Neuronal stem cell (in vitro differentiated cells): ENCODE measurements around the gene ZNF618.

Experiments used
- DNase-seq: peaks from one replicate; pipeline ENCODE4 v3.0.0-alpha.2; 2013; ENCODE audit warnings: low spot score
- H2AFZ ChIP-seq: one replicate; pipeline ENCODE4 v1.6.1; 2013; ENCODE audit warnings: mild to moderate bottlenecking, low read length, inconsistent platforms
- H2AK5ac ChIP-seq: 2 replicates; pipeline ENCODE4 v1.6.1; 2013; ENCODE audit warnings: low read depth, mild to moderate bottlenecking, inconsistent platforms, low read length, moderate library complexity, mixed read lengths
- H2BK120ac ChIP-seq: 2 replicates; pipeline ENCODE4 v1.6.1; 2013; ENCODE audit warnings: low read depth, mild to moderate bottlenecking, inconsistent platforms, low read length, moderate library complexity, mixed read lengths
- H2BK12ac ChIP-seq: one replicate; pipeline ENCODE4 v1.6.1; 2013; ENCODE audit warnings: low read length, inconsistent platforms
- H2BK15ac ChIP-seq: 2 replicates; pipeline ENCODE4 v1.6.1; 2013; ENCODE audit warnings: mild to moderate bottlenecking, low read length, inconsistent platforms, mixed read lengths
- H2BK5ac ChIP-seq: one replicate; pipeline ENCODE4 v1.6.1; 2013; ENCODE audit warnings: inconsistent platforms, mild to moderate bottlenecking, low read length, moderate library complexity
- H3K14ac ChIP-seq: one replicate; pipeline ENCODE4 v1.6.1; 2013; ENCODE audit warnings: low read length, inconsistent platforms
- H3K18ac ChIP-seq: 2 replicates; pipeline ENCODE4 v1.6.1; 2013; ENCODE audit warnings: low read length, inconsistent platforms
- H3K23ac ChIP-seq: 2 replicates; pipeline ENCODE4 v1.6.1; 2013; ENCODE audit warnings: low read depth, mild to moderate bottlenecking, mixed read lengths, low read length, inconsistent platforms; ENCODE audit not compliant: poor library complexity
- H3K27ac ChIP-seq: replicated peaks from 3 replicates; pipeline ENCODE4 v1.5.1; 2013; ENCODE audit warnings: low read length, inconsistent platforms
- H3K27me3 ChIP-seq, 3 experiments: 2 replicates each; pipeline ENCODE4 v1.6.1; 2013; ENCODE audit warnings: low read length in 3 of 3, mild to moderate bottlenecking in 2 of 3, inconsistent platforms in 1 of 3, low read depth in 1 of 3, mixed read lengths in 1 of 3, moderate library complexity in 1 of 3; ENCODE audit not compliant: control insufficient read depth in 3 of 3, insufficient read depth in 3 of 3
- H3K36me3 ChIP-seq, 2 donors: replicated peaks in 1 of 2; 2 replicates each; pipeline ENCODE4 v1.6.1; 2013; ENCODE audit warnings: low read length in 2 of 2; ENCODE audit not compliant: control insufficient read depth in 2 of 2, insufficient read depth in 2 of 2
- H3K4ac ChIP-seq: 2 replicates; pipeline ENCODE4 v1.6.1; 2013; ENCODE audit warnings: inconsistent platforms, mild to moderate bottlenecking, low read length, moderate library complexity
- H3K4me1 ChIP-seq, 2 donors: 1 replicate in 1 of 2; 2 replicates in 1 of 2; pipeline ENCODE4 v1.6.1; 2013; ENCODE audit warnings: low read length in 2 of 2, low read depth in 1 of 2; ENCODE audit not compliant: control insufficient read depth in 2 of 2, insufficient read depth in 1 of 2
- H3K4me2 ChIP-seq: one replicate; pipeline ENCODE4 v1.6.1; 2013; ENCODE audit warnings: mild to moderate bottlenecking, low read length, inconsistent platforms; ENCODE audit not compliant: insufficient read depth, poor library complexity, severe bottlenecking
- H3K4me3 ChIP-seq, 2 donors: 2 replicates each; pipeline ENCODE4 v1.5.1; 2013; ENCODE audit warnings: low read length in 2 of 2, mild to moderate bottlenecking in 2 of 2, inconsistent platforms in 1 of 2, moderate library complexity in 1 of 2
- H3K79me1 ChIP-seq: one replicate; pipeline ENCODE4 v1.6.1; 2013; ENCODE audit warnings: low read depth, mild to moderate bottlenecking, inconsistent platforms, low read length, moderate library complexity
- H3K9ac ChIP-seq: one replicate; pipeline ENCODE4 v1.6.1; 2013; ENCODE audit warnings: mild to moderate bottlenecking, low read depth, low read length, inconsistent platforms; ENCODE audit not compliant: poor library complexity
- H3K9me3 ChIP-seq, 2 donors: replicated peaks in 1 of 2; 2 replicates each; pipeline versions ENCODE3 to v1.6.1; 2013; ENCODE audit warnings: low read length in 2 of 2, mild to moderate bottlenecking in 2 of 2, inconsistent platforms in 1 of 2, low read depth in 1 of 2, mixed read lengths in 1 of 2, moderate library complexity in 1 of 2; ENCODE audit not compliant: control insufficient read depth in 2 of 2, insufficient read depth in 1 of 2
- H4K8ac ChIP-seq: one replicate; pipeline ENCODE4 v1.6.1; 2013; ENCODE audit warnings: low read depth, mild to moderate bottlenecking, inconsistent platforms, low read length, moderate library complexity
- H4K91ac ChIP-seq: one replicate; pipeline ENCODE4 v1.6.1; 2013; ENCODE audit warnings: low read length, low read depth, mild to moderate bottlenecking, inconsistent platforms; ENCODE audit not compliant: poor library complexity
- WGBS, 2 donors: extraction: QIAGEN DNeasy Blood & Tissue Kit; methylation state at CpG; one replicate each; pipeline ENCODE4 v1.1.7; 2013; ENCODE audit warnings: missing lambda C conversion rate in 2 of 2, mixed read lengths in 1 of 2; ENCODE audit not compliant: insufficient read length in 2 of 2, insufficient replicate concordance in 1 of 2; ENCODE audit errors: extremely low coverage in 2 of 2; 5-methylcytosine and 5-hydroxymethylcytosine counted together

Gene ZNF618

DNA sequence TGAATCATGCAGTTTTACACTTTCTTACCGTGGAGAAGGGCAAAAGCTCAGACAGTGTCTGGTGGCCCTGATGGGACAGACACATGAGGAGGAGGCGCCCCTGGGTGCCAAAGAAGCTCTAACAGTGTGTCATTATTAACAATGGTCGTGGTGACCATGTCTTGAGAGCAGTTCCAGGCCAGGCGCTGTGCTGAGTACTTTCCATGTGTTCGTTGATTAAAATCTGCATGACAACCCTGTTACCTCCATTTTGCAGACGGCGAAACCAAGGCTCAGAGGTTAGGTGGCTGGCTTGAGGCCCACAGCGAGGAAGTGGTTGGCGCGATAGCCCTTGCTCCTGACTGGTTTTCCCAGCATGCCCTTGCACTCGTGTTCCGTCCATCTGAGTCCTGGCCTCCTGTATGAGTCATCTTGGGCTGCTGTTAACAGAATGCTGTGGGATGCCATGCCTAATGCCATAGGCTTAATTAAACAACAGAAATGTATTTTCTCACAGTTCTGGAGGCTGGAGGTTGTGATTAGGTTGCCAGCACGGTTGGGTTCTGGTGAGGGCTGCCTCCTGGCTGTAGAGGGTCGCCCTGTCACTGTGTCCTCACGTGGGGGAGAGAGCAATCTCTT lies 110.0 kb downstream of the ZNF618 start:
- WGBS, 2 donors: no CpG with 5 or more reads among the region's 15 CpGs
- Histone ChIP-seq H3K4ac (no peak overlapping the region), H3K27me3 (no peaks in the 10 kb centered on the region), H3K9ac (no peak overlapping the region), H2BK120ac (no peak overlapping the region), H3K4me2 (no peak overlapping the region), H2BK12ac (no peak overlapping the region), H4K91ac (no peak overlapping the region), H3K18ac (no peak overlapping the region), H2AK5ac (no peak overlapping the region), H2BK5ac (no peak overlapping the region), H3K23ac (peak overlapping the region; percentile 9), H3K27ac (no peak overlapping the region), H3K4me1 (peaks cover 0 to 3% of the 10 kb centered on the region in 2 donors), H3K4me3 (no peak overlapping the region), H3K9me3 (no peaks in the 10 kb centered on the region), H4K8ac (peak overlapping the region; percentile 7), H2BK15ac (no peak overlapping the region), H3K14ac (no peak overlapping the region), H3K36me3 (peaks cover 21 to 52% of the 10 kb centered on the region in 2 donors), H3K79me1 (peaks cover 5% of the 10 kb centered on the region), H2AFZ (no peak overlapping the region)
- DNase-seq: no peak

DNA sequence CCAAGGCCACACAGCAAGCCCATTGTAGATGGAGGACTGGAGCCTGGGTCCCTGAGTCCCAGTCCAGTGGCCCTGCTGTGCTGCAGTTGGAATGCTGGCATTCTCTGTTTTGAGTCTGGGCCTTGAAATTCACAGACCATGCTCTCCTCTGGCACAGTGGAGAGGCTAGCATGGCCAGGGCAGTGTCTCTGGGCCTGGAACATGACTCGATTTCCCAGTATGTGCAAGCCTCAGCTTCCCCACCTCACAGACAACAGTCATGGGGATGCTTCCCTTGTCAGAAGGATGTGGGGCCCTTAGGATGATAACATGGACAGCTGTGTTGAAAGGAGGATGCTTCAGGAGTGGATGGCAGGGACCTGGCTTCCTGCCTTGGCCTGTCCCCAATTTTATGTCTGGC lies 110.8 kb downstream of the ZNF618 start:
- no peak overlapping the region for H3K4me3 ChIP-seq
- no peak overlapping the region for H2BK15ac ChIP-seq
- H3K4ac ChIP-seq: no peak overlapping the region
- H3K14ac ChIP-seq: no peak overlapping the region
- H4K8ac ChIP-seq: no peak overlapping the region
- H4K91ac ChIP-seq: no peak overlapping the region
- H2BK5ac ChIP-seq: no peak overlapping the region
- H3K79me1 ChIP-seq: peaks cover 6% of the 10 kb centered on the region
- no peak for DNase-seq
- H3K36me3 ChIP-seq: peaks cover 21 to 47% of the 10 kb centered on the region in 2 donors
- WGBS, 2 donors: no CpG with 5 or more reads among the region's 1 CpG
- no peak overlapping the region for H2BK12ac ChIP-seq
- H3K23ac ChIP-seq: no peak overlapping the region
- no peak overlapping the region for H3K4me2 ChIP-seq
- no peak overlapping the region for H3K27ac ChIP-seq
- H2BK120ac ChIP-seq: no peak overlapping the region
- H3K4me1 ChIP-seq: peaks cover 2 to 4% of the 10 kb centered on the region in 2 donors
- no peaks in the 10 kb centered on the region for H3K9me3 ChIP-seq
- no peaks in the 10 kb centered on the region for H3K27me3 ChIP-seq
- no peak overlapping the region for H2AK5ac ChIP-seq
- H2AFZ ChIP-seq: no peak overlapping the region
- H3K9ac ChIP-seq: no peak overlapping the region
- H3K18ac ChIP-seq: no peak overlapping the region

DNA sequence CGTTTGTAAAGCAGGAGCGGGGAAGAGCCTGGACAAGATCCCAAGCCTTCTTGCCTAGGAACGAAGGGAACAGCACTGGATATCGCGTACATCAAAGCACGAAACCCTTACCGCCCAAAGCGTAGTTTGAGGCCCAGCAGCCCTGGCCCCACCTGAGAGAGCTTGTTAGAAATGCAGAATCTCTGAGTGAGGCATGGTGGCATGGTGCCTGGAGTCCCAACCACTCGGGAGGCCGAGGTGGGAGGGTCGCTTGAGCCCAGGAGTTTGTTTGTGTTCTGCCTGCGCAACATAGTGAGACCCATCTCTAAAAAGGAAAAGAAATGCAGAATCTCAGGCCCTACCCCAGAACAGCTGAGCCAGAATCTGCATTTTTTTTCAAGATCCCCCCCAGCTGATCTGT lies 111.4 kb downstream of the ZNF618 start:
- Histone ChIP-seq H4K91ac (no peak overlapping the region), H2BK120ac (no peak overlapping the region), H3K27ac (no peak overlapping the region), H3K9me3 (no peaks in the 10 kb centered on the region), H3K27me3 (no peaks in the 10 kb centered on the region), H3K4ac (no peak overlapping the region), H2BK15ac (no peak overlapping the region), H2BK12ac (no peak overlapping the region), H3K79me1 (peaks cover 9% of the 10 kb centered on the region), H4K8ac (no peak overlapping the region), H3K23ac (no peak overlapping the region), H3K9ac (no peak overlapping the region), H3K14ac (no peak overlapping the region), H2AFZ (no peak overlapping the region), H3K4me1 (peaks cover 2 to 4% of the 10 kb centered on the region in 2 donors), H3K18ac (no peak overlapping the region), H3K36me3 (peaks cover 21 to 47% of the 10 kb centered on the region in 2 donors), H3K4me3 (no peak overlapping the region), H2AK5ac (no peak overlapping the region), H3K4me2 (no peak overlapping the region), H2BK5ac (no peak overlapping the region)
- no peak for DNase-seq
- no CpG with 5 or more reads among the region's 12 CpGs for WGBS, 2 donors

DNA sequence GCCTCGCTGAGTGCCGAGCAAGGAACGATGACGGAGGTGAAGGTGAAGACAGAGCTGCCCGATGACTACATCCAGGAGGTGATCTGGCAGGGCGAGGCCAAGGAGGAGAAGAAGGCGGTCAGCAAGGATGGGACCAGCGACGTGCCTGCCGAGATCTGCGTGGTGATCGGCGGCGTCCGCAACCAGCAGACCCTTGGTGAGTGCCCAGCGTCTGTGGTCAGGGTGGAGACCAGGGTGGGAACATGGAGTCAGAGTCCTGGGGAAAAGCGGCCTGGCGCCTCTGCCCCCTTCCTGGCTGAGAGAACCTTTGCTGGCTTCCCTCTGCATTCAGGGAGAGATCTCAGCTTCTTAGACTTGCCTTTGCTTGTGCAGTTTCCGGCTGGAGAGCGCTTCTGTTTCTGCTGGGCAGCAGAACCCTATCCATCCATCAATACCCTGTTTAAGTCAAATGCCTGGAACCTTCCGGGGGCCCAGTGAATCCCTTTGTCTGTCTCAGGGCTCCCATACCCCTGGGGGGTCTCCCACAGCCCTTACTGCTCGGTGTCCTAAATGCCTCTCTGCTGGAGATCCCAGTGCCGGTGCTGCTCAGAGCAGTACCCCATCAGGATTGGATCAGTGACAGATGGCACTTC lies 112.4 kb downstream of the ZNF618 start:
- H2AFZ ChIP-seq: no peak overlapping the region
- DNase-seq: no peak
- no peak overlapping the region for H2BK12ac ChIP-seq
- H3K79me1 ChIP-seq: peaks cover 9% of the 10 kb centered on the region
- no peak overlapping the region for H2BK15ac ChIP-seq
- H3K36me3 ChIP-seq: peaks cover 21 to 47% of the 10 kb centered on the region in 2 donors
- H3K27me3 ChIP-seq: no peaks in the 10 kb centered on the region
- no peak overlapping the region for H3K4ac ChIP-seq
- H3K4me1 ChIP-seq: peaks cover 2 to 4% of the 10 kb centered on the region in 2 donors
- H3K18ac ChIP-seq: no peak overlapping the region
- peak overlapping the region; percentile 37 for H3K23ac ChIP-seq
- no peak overlapping the region for H3K4me3 ChIP-seq
- no peak overlapping the region for H2AK5ac ChIP-seq
- no peak overlapping the region for H3K4me2 ChIP-seq
- peak overlapping the region; percentile 65 for H3K9ac ChIP-seq
- H3K27ac ChIP-seq: no peak overlapping the region
- H2BK120ac ChIP-seq: no peak overlapping the region
- no peak overlapping the region for H3K14ac ChIP-seq
- WGBS, 2 donors: no CpG with 5 or more reads among the region's 23 CpGs
- no peak overlapping the region for H2BK5ac ChIP-seq
- H4K8ac ChIP-seq: no peak overlapping the region
- H3K9me3 ChIP-seq: no peaks in the 10 kb centered on the region
- H4K91ac ChIP-seq: no peak overlapping the region
